IPS DF 6.9 (cell line): ENCODE results near the gene HIRA.

ENCODE experiments used
- DNase-seq: peaks from one replicate; pipeline ENCODE4 v3.0.0-alpha.2; 2013; ENCODE audit warnings: low read depth, low spot score
- H3K27ac ChIP-seq: one replicate; pipeline ENCODE4 v1.5.1; 2013; ENCODE audit warnings: low read length, control low read depth
- H3K27me3 ChIP-seq: 2 replicates; pipeline ENCODE4 v1.6.1; 2013; ENCODE audit warnings: mild to moderate bottlenecking, low read length; ENCODE audit not compliant: control insufficient read depth, insufficient read depth
- H3K36me3 ChIP-seq: 2 replicates; pipeline ENCODE4 v1.6.1; 2013; ENCODE audit warnings: low read length; ENCODE audit not compliant: control insufficient read depth, insufficient read depth
- H3K4me1 ChIP-seq: 2 replicates; pipeline ENCODE4 v1.6.1; 2013; ENCODE audit warnings: low read length; ENCODE audit not compliant: control insufficient read depth, insufficient read depth
- H3K4me3 ChIP-seq: 2 replicates; pipeline ENCODE4 v1.5.1; 2013; ENCODE audit warnings: mild to moderate bottlenecking, low read length
- H3K9me3 ChIP-seq: 2 replicates; pipeline ENCODE4 v1.6.1; 2013; ENCODE audit warnings: low read length, inconsistent platforms; ENCODE audit not compliant: control insufficient read depth, insufficient read depth
- WGBS: extraction: QIAGEN DNeasy Blood & Tissue Kit; methylation state at CpG from one replicate; pipeline ENCODE4 v1.1.7; 2013; ENCODE audit warnings: mixed read lengths, missing lambda C conversion rate; ENCODE audit not compliant: insufficient read length, insufficient coverage; 5-methylcytosine and 5-hydroxymethylcytosine counted together

Gene HIRA, protein sequence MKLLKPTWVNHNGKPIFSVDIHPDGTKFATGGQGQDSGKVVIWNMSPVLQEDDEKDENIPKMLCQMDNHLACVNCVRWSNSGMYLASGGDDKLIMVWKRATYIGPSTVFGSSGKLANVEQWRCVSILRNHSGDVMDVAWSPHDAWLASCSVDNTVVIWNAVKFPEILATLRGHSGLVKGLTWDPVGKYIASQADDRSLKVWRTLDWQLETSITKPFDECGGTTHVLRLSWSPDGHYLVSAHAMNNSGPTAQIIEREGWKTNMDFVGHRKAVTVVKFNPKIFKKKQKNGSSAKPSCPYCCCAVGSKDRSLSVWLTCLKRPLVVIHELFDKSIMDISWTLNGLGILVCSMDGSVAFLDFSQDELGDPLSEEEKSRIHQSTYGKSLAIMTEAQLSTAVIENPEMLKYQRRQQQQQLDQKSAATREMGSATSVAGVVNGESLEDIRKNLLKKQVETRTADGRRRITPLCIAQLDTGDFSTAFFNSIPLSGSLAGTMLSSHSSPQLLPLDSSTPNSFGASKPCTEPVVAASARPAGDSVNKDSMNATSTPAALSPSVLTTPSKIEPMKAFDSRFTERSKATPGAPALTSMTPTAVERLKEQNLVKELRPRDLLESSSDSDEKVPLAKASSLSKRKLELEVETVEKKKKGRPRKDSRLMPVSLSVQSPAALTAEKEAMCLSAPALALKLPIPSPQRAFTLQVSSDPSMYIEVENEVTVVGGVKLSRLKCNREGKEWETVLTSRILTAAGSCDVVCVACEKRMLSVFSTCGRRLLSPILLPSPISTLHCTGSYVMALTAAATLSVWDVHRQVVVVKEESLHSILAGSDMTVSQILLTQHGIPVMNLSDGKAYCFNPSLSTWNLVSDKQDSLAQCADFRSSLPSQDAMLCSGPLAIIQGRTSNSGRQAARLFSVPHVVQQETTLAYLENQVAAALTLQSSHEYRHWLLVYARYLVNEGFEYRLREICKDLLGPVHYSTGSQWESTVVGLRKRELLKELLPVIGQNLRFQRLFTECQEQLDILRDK

DNA sequence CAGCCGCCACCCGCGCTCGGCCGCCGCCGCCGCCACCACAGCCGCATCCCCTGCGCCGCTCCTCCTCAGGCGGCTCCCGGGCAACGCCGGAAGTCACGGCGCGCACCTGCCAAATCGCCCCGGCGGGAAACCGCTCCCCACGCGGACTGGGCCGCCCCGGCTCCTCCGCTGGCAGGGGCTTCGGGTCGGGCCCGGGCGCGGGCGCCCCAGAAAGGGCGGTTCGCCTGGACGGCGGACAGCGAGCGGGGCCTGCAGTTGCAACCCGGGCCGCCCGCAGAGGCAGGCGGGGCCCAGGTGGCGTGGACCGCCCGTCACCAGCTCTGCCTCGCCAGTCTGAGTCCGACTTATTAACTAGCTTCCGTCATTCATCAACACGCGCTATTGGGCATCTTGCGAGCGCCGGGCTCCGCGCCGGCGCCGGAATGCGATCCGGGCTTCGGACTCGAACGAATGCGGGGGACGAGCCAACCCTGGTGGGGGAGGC is at the start of gene HIRA:
Gene HIRA (minus strand): TSS at position 85 of the 484 bp plus-strand sequence. CDS start 257 bp downstream, outside the sequence.
- no peak for DNase-seq
- H3K4me3 ChIP-seq, result peak within 1 kb of the TSS; percentile 51
- H3K27me3 ChIP-seq, result no peaks in the 10 kb centered on the region
- no peaks in the 10 kb centered on the region for H3K4me1 ChIP-seq
- WGBS, result no CpG with 5 or more reads among the region's 66 CpGs
- no peak within 1 kb of the TSS for H3K27ac ChIP-seq
- no peaks in the 10 kb centered on the region for H3K9me3 ChIP-seq
- H3K36me3 ChIP-seq, result peaks cover 2% of the 10 kb centered on the region; the same call in 1 of the 2 replicates

DNA sequence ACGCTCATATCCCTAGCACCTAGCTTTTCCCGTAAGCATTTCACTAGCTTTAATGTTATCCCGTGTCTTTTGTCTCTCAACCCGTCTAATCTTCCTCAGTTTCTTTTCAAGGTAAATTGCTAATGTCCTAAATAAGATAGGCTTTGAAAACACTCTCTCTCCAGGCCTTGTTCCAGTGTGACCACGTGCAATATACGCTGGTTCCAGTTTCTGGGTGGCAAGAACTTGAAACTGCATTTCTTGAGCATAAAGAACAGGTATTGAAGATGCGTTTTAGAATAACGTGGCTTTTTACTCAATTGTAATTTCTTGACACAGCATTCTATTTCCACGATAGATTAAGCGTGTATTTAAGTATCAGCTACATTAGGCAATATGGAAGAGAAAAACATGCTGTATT is 49.3 kb upstream of the HIRA start:
- Histone ChIP-seq H3K4me3 (no peak overlapping the region), H3K9me3 (no peaks in the 10 kb centered on the region; the same call in 1 of the 2 replicates), H3K27ac (no peak overlapping the region), H3K36me3 (peaks cover 14% of the 10 kb centered on the region), H3K27me3 (no peaks in the 10 kb centered on the region), H3K4me1 (no peaks in the 10 kb centered on the region)
- WGBS, result no CpG with 5 or more reads among the region's 10 CpGs
- no peak for DNase-seq

DNA sequence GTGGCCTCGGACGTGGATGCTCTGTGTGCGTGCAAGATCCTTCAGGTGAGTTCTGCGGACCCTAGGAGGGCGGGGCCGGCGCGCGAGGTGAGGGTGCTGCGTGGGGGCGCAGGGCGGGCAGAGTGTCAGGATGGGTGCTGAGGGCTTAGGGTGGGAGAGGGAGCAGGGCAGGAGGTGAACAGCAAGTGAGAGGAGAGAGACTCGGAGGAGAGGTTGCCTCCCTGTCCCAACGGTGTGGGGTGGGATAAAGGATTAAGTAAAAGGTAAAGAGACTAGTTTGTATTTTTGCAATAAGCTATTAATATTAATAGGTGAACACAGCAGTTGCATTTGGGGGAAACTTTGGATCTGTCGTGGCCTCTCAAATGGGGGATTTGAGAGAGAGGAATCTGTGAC is 48.6 kb upstream of the HIRA start:
- DNase-seq, result no peak
- no CpG with 5 or more reads among the region's 15 CpGs for WGBS
- H3K36me3 ChIP-seq, result peaks cover 12% of the 10 kb centered on the region
- peak overlapping the region; percentile 90 for H3K4me3 ChIP-seq
- no peaks in the 10 kb centered on the region for H3K4me1 ChIP-seq
- no peak overlapping the region for H3K27ac ChIP-seq
- no peaks in the 10 kb centered on the region; the same call in 1 of the 2 replicates for H3K9me3 ChIP-seq
- H3K27me3 ChIP-seq, result no peaks in the 10 kb centered on the region

DNA sequence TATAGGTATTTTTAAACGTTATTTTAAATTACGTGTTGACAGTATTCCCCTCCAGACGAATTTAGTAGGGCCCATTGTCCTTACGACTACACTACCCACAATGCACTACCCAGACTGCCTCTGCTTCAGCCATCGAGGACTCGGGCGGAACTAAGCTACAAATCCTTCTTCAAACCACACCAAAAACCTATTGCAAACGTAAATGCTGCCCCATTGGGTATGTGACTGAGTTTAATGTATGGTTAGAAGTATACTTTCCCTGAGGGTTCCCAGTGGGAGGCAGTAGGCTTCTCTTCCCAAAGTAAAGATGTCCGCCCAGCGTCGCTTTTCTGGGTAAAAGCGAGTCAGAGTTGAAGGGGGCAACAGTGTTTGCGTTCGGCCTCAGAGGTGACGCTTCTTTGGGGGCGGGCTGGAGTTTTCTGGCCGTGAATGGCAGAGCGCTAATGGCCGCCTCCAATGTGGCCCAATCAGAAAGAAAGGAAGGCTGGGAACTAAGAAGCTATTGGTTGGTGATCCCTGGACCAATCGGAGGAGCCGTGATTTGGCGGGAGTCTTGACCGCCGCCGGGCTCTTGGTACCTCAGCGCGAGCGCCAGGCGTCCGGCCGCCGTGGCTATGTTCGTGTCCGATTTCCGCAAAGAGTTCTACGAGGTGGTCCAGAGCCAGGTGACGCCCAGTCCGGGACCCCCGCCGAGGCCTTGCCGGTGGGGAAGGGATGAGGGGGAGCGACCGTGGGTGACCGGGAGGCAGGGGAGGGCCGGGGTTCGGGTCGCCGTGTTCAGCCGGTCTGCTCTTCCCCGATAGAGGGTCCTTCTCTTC is 48.0 kb upstream of the HIRA start, which contains the start of gene CDC45:
Gene CDC45 (plus strand): TSS at position 566 of the 818 bp plus-strand sequence. CDS start 49 bp downstream, at position 615.
- H3K4me3 ChIP-seq, result peak within 1 kb of the TSS; percentile 90
- WGBS, result no CpG with 5 or more reads among the region's 50 CpGs

DNA sequence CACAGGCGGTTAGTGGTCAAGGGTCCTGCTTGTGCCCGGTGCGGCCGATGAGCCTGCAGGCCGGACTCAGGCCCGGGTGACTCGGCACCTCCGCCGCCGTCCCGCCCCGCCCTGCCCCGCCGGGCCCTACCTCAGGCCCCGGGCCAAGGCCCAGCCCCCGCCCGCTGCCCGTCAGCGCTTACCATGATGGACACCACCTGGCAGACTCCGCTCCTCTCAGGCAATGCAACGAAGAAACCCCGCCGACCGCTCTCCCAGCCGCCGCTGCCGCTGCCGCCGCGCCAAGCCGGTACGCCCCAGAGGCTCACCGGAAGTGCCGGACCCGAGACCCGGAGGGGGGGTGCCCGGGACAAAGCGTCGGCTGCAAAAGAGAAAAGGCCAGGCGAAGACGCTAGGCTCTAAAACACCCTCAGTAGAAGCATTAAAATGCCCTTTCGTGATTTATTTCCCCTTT is 47.4 kb upstream of the HIRA start, which contains the start of gene UFD1:
Gene UFD1 (minus strand): TSS at position 293 of the 454 bp plus-strand sequence. CDS start 108 bp downstream, at position 185.
- DNase-seq, result peak; percentile 13
- Histone ChIP-seq H3K27ac (no peak within 1 kb of the TSS), H3K9me3 (no peaks in the 10 kb centered on the region; the same call in 1 of the 2 replicates), H3K4me3 (peak within 1 kb of the TSS; percentile 90), H3K4me1 (no peaks in the 10 kb centered on the region), H3K36me3 (peaks cover 6% of the 10 kb centered on the region), H3K27me3 (no peaks in the 10 kb centered on the region)
- WGBS, result no CpG with 5 or more reads among the region's 42 CpGs

More for the DNA sequence above, 48.0 kb upstream of the HIRA start, which contains the start of gene CDC45:
- no peak within 1 kb of the TSS for H3K27ac ChIP-seq
- H3K36me3 ChIP-seq, result peaks cover 10% of the 10 kb centered on the region
- H3K4me1 ChIP-seq, result no peaks in the 10 kb centered on the region
- H3K9me3 ChIP-seq, result no peaks in the 10 kb centered on the region; the same call in 1 of the 2 replicates
- H3K27me3 ChIP-seq, result no peaks in the 10 kb centered on the region
- DNase-seq, result peak; percentile 96

DNA sequence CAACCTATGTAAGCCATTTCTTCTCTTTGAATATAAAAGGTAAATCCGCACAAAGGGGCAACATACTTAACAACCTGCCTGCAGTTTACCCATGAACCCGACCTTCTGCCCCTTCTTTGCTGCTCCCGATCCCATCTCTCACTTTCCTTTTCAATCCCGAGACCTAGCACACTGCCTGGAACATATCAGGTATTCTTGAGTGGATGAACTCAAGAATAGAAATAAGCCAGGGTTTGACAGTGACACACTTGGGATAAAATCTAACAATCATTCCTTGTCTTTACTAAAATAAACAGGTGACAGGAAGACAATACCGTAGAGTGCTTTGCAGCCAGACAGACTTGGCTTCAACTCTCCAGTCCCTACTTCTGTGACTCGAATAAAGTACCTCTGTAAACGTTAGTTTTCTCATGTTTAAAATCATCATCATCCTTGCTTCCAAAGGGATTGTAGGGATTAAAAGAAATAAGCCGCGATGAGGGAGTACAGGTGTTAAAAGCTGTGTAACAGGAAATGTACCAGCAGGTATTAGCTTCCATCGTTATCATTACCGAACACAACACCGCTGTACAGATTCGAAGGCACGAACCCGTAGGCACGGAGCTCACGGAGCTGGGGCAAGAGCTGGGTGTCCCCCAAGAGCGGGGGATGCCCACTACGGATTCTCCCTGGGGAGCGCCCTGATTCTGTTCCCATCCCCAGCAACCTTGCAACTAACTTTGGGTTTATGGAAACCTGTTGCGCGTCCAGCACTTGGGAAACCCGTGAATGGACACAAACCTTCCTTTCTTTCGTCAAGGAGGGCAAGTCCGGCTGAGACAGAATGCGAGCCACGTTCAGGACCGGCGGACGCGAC is 46.7 kb upstream of the HIRA start:
- Histone ChIP-seq H3K4me1 (no peaks in the 10 kb centered on the region), H3K27me3 (no peaks in the 10 kb centered on the region), H3K4me3 (peak overlapping the region; percentile 86), H3K9me3 (no peaks in the 10 kb centered on the region), H3K27ac (no peak overlapping the region), H3K36me3 (peaks cover 10% of the 10 kb centered on the region)
- WGBS, result no CpG with 5 or more reads among the region's 31 CpGs
- DNase-seq, result no peak

DNA sequence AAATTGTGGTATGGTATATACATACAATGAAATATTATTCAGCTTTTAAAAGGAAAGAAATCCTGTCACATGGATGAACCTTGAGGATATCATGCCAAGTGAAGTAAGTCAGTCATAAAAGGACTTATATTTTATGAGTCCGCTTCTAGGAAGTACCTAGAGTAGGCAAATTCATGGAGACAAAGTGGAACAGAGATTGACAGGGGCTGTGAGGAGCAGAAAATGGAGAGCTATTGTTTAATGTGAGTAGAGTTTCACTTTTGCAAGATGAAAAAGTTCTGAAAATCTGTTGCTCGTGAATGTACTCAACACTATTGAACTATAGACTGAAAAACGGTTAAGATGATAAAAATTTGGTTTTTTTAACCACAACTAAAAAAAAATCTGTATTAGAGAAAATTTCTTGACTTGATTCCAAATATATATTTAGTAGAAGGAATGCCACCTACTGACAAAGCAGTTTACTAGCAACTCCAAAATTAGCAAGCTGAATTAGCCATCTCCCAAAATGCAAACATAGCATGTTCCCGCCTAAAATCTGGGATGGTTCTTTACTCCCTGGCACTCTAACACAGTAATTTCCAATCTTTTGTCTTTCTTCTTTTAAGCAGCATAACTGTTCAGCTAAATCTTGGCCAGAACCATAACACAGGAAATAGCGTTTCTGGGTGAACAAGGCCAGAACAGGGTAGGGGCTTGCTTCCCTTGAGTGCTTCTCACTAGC is 46.0 kb upstream of the HIRA start:
- Histone ChIP-seq H3K4me3 (no peak overlapping the region; the same call in 1 of the 2 replicates), H3K4me1 (no peaks in the 10 kb centered on the region), H3K36me3 (peaks cover 16% of the 10 kb centered on the region), H3K27ac (no peak overlapping the region), H3K27me3 (no peaks in the 10 kb centered on the region), H3K9me3 (no peaks in the 10 kb centered on the region)
- DNase-seq, result no peak
- WGBS, result no CpG with 5 or more reads among the region's 5 CpGs

DNA sequence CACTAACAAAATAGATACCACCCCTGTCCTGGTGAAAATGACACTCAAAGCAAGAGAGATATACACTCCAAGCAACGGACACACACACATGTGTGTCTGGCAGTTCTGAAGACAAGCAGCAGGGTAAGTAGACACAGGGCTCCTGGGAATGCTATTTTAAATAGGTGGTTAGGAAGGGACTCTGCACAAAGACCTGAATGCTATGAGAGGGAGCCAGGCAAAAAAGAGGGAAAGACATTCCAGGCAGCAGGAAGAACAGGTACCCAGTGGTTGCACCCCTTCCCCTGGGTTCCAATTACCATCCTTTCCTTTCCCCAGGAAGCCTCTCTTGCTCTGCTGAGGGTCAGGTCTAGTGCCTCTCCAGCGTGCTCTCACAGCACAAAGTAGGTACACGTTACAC is 44.5 kb upstream of the HIRA start:
- Histone ChIP-seq H3K4me1 (no peaks in the 10 kb centered on the region), H3K27me3 (no peaks in the 10 kb centered on the region), H3K4me3 (no peak overlapping the region), H3K9me3 (no peaks in the 10 kb centered on the region), H3K36me3 (peaks cover 19% of the 10 kb centered on the region), H3K27ac (no peak overlapping the region)
- no CpG with 5 or more reads among the region's 3 CpGs for WGBS
- DNase-seq, result no peak
